Inflammatory macrophage treated with lipopolysaccharide for 4 hours (primary cell): ENCODE data around the gene MAPK9.
A peak's percentile ranks its signal among the peaks of the same experiment; 100 is the strongest.
"Not testable (repeated sequence)": the region's sequence is repeated elsewhere in the genome, so short reads cannot be mapped to it uniquely, and the experiment has no call there.

Experiments used
- DNase-seq: peaks from one replicate; pipeline ENCODE4 v3.0.0-alpha.2; 2020

MAPK9 gene

DNA sequence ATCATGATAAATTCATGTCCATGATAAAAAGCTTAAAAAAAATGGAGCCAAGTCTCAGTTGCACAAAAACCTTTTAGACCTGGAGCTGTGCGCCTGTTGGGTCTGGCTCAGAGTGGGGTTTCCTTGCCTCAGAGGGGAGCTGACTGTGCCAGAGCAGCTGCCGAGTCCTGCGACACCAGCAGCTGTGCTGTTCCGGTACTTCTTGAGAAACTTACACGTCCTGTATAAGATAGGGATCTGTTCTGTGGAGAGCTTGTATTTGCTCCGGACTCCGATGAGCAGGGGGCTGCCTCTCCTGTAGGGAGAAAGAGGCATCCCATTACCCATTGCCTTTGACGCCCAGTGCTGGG lies 32.7 kb upstream of the MAPK9 start:
- no peak for DNase-seq

DNA sequence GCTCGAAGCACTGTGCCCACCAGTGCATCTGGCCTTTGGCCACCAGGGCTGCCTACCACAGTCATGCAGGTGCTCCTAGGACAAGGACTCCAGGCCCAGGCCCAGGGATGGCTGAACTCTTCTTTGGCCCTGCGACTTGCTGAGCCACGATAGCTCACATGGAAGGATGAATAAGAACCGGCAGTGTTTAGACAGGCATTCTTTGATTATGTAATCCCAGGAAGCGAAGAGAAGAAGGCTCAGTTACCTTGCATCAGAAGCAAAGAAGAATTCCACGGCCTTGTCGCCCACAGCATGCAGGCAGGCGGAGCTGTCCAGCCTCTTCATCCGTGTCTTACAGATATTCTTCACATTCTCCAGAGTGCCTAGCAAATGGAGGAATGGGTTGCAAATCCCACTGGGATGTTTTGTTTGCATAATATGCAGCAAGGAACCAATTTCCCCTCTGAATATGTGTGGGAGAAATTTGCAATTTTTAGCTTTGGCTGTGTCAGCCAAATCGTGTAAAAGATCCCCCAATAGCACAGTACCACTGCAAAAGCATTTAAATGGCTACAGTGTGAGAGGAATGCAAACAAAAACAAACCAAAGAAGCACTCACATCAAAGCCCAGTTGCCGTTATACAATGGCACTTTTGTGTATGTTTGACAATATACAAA lies 32.2 kb upstream of the MAPK9 start:
- DNase-seq = peak; percentile 39

DNA sequence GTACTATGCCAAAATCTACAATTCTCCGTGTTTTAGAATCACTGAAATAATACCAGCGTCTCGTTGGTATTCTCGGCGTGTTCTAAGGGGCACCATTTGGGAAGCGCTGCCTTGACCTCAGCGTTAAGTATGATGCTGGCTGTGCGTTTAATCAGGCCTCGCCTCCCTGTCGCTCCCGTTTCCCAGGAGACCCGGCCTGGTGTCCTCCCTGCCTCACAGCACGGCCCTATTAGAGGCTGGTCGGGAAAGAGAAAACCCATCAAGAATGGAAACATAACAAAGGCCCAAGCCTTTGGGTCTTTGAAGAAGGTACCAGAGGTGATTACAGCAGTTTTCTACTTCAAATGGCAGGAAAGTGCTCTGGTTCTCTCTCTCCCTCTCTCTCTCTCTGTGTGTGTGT lies 31.3 kb upstream of the MAPK9 start:
- DNase-seq = no peak

DNA sequence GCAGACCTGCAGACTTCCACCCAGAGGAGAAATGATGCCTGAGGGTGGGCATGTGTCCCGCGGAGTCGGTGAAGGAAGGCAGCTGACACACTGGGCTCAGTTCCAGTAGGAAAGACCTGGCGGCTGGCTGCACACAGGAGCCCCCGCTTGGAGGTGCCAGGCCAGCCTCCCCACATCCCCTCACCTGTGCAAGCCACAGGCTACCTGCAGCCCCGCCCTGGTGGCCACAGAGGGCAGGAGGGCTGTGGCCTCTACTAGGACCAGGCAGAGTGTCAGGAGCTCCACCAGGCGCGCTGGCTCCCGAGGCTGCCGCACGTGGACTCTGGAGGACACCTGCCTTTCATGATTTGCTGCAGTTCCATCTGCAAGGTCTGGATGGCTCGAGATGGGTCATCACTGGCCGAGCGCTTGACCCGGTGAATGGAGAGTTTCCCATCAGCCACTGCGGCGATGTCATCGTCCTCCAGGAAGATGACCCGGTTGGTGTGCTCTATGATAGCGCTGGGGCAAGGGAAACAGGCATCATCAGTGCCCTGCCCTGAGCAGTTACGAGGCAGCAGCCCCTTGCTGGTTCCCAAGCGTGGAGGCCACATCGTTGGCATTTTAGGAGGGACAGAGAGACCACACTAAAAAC lies 26.7 kb upstream of the MAPK9 start:
- no peak for DNase-seq

DNA sequence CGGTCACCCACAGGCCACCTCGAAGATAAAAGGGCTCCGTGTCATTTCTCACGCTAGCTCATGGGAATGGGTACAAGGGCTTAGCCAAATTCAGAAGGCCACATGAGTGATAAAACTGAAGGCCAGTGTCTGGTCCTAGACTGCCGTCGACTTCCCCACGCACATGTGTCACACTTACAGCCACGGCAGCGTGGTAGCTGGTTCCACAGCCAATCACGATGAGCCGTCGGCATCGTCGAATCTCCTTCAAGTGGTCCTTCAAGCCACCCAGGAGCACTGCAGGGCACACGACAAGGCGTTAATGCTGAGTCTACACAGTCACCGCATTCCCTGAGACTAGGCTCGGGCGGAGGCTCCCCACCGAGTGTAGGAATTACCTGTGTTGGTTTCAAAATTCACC lies 24.7 kb upstream of the MAPK9 start:
- no peak for DNase-seq

DNA sequence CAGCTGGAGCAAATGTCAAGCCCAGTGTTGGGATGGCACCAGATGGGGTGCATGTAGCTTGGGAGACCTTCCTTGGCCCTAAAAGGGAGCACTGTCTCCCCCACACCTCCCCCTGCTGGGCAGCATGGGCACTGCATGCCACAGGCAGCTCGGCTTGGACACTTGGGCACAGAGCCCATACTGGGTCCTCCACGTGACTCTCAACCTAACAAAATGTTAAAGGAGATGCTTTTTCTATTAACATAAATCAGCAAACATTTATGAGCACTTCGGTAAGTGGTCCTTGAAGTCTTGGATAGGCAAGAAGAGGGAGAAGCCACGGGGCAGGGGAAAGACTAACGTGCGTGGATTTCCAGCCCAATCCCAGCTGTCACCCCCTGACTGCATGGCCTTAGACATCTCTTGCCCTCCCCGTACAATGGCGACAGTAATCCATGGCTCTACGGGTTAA lies 23.9 kb upstream of the MAPK9 start:
- peak; percentile 59 for DNase-seq

DNA sequence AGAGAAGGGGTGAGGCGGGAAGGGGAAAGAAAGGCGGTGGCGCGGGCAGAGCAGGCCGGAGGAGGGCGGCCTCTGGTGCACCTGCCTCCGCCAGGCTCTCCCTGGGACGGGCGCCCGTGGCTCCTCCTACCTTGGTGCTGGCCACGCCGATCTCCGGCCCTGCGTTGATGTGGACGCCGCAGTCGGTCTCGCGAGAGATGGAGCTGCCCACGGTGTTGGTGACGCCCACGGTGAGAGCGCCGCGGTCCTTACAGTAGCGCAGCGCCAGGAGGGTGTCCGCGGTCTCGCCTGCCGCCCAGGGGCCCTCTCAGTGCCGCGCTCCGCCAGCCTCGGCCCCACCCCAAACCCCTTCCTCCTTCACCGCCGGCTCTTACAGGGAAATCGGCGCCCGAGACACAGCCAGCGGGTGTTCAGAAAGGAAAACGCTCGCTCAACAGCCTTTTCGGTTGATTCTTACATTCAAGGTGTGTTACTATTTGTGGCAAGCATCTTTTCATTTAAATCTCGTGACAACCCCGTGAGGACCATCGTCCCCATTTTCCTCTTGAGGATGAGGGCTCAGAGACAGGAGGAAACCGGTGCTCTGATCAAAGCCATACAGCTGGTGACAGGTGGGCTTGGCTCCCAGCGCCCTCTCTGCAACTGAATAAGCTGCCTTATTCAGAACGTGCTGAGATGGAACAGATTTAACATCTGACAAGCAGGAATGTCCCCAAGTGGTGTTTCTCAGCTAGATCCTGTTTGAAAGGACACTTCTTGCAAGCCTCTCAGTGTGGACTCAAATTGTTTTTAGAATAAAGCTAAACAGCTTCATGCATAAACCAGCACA lies 22.0 kb upstream of the MAPK9 start:
- peak; percentile 83 for DNase-seq

DNA sequence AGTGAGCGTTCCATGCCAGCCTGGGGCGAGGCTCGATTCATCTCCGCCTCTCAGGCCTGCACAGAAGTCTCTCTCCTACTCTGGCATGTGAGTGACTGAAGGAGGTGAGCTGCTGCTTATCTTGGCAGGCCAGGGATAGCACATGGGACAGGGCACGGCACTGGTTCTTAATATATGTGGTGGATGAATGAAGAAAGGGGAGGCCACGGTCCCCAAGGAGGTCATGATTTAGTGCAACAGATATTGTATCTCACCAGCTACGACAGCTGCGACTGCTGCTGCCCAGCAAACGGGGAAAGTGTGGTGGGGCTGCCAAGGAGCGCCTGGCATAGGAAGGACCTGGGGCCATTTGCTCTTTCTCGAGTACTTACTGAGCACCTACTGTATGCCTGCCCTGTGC lies 19.3 kb upstream of the MAPK9 start:
- DNase-seq = no peak

DNA sequence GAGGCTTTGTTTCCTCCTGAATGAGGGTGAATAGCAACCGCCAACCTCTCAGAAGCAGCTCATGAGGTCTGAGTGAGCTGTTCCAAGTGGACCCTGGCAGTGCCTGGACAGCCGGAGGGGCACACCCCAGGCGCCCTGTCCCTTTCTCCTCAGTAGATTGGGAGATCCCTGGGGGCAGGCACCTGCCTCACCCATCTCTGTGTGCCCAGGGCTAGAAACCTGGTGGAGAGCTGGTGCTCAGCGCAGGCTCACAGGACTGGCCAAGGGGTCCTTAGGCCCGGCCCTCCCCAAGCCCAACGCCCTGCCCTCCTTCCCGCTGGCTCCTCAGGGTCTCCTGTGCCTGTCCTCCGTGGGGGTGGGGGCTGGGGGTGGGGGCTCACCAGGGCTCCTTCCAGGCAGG lies 14.9 kb upstream of the MAPK9 start:
- DNase-seq = no peak

DNA sequence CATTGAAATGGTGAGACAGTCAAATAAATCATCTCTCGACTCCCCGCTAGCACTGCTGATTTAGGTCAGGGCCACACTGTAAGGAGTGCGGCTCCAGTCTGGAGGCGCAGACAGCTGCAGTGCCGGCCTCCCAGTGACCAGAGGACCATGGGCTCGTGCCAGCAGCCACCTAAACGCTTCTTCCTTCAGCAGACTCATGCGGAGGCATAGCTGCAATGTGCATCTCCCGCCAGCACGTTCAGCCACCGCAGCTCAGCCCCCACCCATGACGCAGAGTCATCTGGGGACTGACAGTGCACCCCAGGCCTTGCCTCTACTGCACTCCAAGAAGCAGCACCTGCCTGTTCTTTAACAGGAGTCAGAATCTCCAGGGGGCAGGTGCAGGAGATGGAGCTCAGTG lies 13.6 kb upstream of the MAPK9 start:
- no peak for DNase-seq

DNA sequence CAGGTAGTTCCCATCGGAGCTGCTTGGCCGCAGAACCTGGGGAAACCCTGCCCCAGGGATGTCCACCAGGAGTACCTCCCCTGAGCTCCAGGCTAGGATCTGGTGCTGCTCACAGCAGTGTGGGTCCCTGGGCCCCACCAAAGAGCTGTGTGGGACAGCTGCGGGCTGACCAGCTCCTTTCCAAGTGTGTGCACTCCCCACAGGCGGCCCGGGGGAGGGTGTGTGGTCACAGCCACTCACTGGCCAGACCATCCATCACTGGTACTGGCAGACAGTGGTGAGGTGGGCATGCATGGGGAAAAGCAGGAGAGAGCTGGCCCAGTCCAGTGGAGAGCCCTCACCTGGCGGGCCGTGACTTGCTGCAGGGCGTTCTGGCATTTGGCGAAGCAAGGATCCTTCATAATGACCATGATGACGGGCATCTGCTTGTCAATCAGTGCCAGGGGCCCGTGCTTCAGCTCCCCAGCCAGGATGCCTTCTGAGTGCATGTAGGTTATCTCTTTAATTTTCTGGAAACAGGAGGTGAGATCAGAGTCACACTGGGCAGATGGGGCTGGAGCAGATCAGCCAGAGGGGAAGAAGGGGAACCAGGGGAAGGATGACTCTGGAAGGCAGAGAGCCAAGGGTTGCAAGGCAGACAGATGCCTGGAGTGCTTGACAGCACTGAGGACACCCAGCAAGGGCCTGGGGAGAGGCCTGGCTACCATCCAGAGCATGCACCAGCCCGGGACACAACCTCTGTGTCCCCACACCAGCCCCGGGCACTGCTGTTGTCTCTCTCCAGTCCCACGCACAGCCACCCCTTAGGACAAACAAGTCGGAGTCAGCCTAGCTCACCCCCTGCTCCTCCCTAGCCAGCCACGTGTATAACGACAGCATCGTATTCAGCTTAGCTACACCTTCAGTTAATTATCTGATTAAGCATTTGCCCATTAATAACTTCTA lies 12.8 kb upstream of the MAPK9 start:
- no peak for DNase-seq

DNA sequence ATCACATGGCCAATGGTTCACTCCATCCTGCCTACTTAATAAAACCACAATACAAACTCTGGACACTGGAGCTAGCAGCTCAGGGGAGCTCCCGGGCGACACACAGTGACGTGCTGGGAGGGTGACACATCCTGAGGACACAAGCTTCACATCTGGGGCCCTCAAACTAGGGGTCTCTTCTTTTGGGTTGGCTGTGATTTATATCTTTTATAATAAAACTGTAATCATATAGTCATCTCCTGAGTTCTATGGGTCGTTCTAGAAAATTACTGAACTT lies 12.1 kb upstream of the MAPK9 start:
- DNase-seq = no peak

DNA sequence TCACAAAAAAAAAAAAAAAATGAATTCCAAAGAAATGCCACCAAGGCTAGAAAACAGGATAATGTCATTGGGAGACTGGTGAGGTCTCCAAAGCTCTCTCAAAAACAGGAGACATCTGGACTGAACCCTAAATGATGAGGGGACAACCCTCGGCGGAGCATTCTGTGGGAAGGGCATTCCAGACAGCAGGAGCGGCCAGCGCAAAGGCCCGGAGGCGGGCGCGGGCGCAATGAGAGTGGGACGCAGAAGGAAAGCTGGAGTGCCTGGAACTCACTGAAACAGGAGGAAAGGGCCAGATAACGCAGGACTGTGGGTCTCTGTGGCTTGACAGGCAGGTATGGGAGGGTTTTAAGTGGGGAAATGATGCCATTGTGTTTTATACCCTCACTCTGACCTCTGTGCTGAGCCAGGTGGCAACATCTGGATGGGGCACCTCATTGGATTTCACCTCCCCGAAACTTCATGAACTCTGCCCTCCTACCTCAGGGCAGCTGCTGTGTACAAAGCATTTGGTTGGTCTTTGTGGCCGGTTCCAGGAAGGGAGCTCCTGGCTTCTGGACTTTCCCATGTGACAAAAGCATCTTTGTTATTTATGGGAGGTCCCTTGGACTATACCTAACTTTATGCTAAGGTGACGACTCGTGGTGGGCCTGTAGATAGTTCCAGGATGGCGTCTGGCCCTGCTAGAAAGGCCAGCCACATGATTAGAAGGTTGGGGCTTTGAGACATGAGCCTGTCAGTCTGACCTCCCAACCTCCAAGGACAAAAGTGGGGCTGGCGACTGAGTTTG lies 11.5 kb upstream of the MAPK9 start:
- DNase-seq = no peak

DNA sequence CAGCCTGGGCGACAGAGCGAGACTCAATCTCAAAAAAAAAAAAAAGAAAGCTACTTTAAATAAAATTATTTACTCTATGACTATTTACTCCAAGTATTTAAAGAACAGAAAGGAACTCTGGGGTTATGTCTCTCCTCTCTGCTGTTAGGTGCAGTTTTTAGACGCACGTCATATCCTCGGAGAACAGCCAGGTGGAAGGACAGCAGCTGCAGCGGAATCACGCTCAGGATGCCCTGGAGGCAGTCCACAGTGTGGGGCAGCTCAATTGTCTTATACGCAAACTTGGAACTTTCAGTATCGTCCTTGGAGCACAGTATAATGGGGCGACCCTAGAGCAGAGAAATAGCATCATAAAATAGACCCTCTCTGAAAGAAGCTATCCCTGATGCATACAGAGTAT lies 10.4 kb upstream of the MAPK9 start:
- DNase-seq = no peak

DNA sequence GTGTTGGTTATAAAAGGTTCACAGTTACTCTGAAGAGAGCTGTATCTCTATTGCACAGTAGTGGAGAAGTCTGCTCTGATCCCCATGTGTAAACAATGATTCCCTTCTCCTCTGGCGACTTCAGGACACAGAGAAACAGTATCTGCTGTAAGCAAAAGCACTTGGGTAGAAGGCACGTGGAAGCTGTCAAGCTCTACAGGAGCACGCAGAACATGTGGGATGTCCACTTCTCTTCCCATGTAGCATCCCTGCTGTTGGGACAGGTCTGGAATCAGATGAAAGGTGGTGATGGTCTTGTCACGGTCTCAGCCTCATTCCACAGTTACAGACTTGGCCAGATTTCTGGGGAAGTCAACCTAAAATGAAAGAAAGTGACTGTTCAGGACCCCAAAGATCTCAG lies 9.4 kb upstream of the MAPK9 start:
- no peak for DNase-seq

DNA sequence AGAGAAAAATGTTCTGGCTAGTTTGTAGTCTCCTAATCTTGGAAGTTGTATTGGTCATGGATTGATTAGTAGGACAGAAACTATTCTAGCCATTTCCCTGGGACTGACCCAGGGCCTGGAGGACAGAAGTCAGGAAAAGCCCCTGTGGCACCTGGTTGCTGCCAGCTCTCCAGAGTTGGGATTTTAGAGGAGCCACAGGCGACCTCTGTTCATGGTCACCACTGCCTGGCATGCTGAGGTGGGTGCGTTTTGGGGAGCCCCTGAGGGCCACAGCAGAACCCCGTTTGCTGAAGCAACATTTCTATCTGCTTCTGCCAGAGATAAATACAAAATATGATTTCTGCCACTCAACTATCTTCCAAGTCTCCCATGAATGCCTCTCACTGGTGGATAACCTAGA lies 7.6 kb upstream of the MAPK9 start:
- DNase-seq = no peak

DNA sequence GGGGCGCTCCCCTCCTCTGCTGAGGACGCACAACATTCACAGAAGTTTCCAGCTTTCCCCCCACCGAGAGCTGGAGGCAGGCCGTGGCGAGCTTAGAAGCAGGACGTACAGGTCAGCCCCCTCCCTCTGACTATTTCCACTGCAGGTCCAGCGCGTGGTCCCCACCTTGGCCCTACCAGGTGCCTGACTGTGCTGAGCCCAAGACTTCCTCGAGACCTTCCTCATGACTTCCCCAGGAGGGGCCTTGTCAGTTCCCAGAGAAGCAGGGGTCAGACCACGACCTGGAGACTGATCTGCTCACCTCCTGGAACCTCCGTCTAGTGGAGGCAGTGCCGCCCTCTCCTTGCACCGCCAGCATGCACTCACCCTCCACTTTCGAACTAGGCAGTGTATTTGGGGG lies 7.1 kb upstream of the MAPK9 start:
- not testable (repeated sequence) for DNase-seq

DNA sequence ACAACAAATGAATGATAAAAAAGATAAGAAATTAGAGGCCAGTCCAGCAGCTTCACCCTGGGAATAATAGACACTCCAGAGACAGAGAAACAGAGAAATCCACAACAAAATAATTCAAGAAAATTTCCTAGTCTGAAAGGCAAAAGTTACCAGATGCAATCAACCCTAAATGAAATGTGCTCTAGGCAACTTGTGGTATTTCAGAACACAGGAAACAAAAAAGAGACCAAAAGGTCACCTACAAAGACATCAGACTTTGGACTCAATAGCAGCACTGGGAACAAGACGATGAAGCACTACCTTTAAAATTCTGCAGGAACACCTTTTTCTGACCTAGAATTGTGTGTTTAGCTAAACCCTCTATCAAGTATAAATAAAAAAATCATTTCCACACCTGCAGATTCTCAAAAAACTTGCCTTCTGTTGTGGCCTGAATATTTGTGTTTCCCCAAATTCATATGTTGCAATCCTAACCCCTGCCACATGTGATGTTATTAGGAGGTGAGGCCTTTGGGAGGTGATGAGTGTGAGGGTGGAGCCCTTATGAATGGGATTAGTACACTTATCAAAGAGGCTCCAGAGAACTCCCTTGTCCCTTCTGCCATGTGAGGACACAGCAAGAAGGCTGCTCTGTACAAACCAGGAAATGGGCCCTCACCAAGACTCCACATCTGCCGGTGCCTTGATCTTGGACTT lies 5.9 kb upstream of the MAPK9 start:
- DNase-seq = no peak

DNA sequence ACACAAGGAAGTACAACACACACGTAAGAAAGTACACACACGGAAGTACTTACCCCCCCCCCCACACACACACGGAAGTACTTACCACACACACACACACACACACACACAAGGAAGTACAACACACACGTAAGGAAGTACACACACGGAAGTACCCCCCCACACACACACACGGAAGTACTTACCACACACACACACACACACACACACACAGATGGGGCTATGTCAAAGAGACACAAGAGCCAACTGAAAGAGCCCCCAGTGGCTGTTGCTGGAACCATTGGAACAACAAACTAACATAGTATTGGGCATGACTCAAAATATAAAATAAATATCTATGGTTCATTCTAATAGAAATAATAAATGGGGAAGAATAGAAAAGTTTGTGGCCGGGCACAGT lies 4.9 kb upstream of the MAPK9 start:
- DNase-seq = no peak

DNA sequence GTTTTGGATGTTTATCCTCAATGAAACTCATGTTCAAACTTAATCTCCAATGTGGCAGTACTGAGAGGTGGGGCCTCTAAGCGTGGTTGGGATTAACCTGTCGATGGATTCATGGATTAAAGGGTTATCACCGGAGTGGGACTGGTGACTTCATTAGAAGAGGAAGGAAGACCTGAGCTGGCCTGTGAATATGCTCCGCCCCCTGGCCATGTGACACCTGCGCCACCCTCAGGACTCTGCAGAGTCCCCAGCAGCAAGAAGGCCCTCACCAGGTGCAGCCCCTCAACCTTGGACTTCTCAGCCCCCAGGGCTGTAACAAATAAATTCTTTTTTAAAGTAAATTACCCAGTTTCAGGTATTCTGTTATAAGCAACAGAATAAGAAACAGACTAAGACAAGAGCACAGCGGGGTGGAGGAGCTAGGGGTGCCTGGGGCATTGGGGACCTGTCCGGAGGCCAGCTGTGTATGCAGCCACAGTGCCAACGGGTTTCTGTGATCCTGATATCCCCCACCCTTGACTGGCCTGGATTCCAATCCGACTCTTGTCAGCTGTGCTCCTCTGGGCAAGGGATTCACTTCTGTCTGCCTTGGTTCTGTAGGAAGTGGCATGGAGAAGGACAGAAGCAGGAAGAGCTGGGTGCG lies 3.2 kb upstream of the MAPK9 start:
- DNase-seq = no peak

DNA sequence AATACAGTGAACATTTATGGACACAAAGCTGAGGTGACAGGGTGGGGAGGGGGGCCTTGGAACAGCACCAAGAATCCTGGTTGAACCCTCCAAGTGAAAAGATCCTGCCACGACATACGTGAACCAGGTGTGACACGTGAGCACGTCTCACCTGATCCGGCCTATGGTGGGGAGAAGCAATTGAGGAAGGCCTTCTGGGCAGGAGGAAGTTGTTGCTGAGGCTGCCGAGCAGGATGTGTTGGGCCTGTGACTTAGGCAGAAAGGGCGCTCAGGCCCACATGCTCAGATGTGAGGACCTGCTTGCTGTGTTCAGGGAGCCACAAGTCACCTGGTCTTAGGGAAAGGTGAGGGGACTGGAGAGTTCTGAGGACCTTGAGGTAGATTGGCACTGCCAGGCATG lies 2.5 kb upstream of the MAPK9 start:
- no peak for DNase-seq
